Body of pancreas (tissue), 4 donors: ENCODE measurements around the gene BCKDK. TPM values are rescaled to one million over a fixed set of nuclear protein-coding genes. Genes with fewer than 3 reads are reported as not detected.

Experiments
- ATAC-seq: fragments of 150-250 bp; one replicate; pipeline ENCODE4 v1.9.1; 2016
- DNase-seq, 4 donors: peaks; one replicate each; pipeline ENCODE4 v3.0.0-alpha.2; 2019
- H3K27ac ChIP-seq, 4 donors: fragments of 200-600 bp; sonication (generic); 1 replicate in 3 of 4; 2 replicates in 1 of 4; pipeline versions ENCODE4 v1.5.1 to v1.6.1; 2016 to 2019; ENCODE audit warnings: mild to moderate bottlenecking in 1 of 4, mixed read lengths in 1 of 4, moderate library complexity in 1 of 4
- H3K27me3 ChIP-seq, 2 donors: fragments of 200-600 bp; sonication (generic); one replicate each; pipeline ENCODE4 v1.6.0; 2016; ENCODE audit warnings: mild to moderate bottlenecking in 1 of 2
- H3K36me3 ChIP-seq, 2 donors: fragments of 200-600 bp; sonication (generic); replicated peaks in 1 of 2; 2 replicates each; pipeline ENCODE4 v1.5.1; 2016; ENCODE audit warnings: low read depth in 2 of 2; ENCODE audit not compliant: insufficient read depth in 1 of 2
- H3K4me1 ChIP-seq: fragments of 200-600 bp; sonication (generic); one replicate; pipeline ENCODE4 v1.6.0; 2016
- H3K4me3 ChIP-seq, 2 donors: fragments of 200-600 bp; sonication (generic); 1 replicate in 1 of 2; 2 replicates in 1 of 2; pipeline ENCODE4 v1.5.1; 2016 to 2019
- H3K9me3 ChIP-seq, 3 donors: fragments of 200-600 bp; sonication (generic); 1 replicate in 2 of 3; 2 replicates in 1 of 3; pipeline ENCODE4 v1.5.1; 2016
- CTCF ChIP-seq, 7 experiments: fragments of 450-650 bp in 4 of 7; fragments of 200-600 bp in 3 of 7; sonication (generic) in 3 of 7; IDR thresholded peaks; one replicate each; pipeline ENCODE4 v1.5.1; 2016 to 2019; ENCODE audit warnings: antibody characterized with exemption in 7 of 7
- POLR2A ChIP-seq, 3 donors: fragments of 450-650 bp; IDR thresholded peaks; one replicate each; pipeline ENCODE4 v1.6.1; 2016; ENCODE audit warnings: antibody characterized with exemption in 3 of 3, mild to moderate bottlenecking in 2 of 3
- WGBS, 2 donors: methylation state at CpG; one replicate each; pipeline ENCODE4 v1.1.5; 2017; 5-methylcytosine and 5-hydroxymethylcytosine counted together
- intact Hi-C: fragments of 100-400 bp; cut with DNase I; formaldehyde crosslinking; loops from one replicate; pipeline ENCODE4 v1.15.1; 2023
- total RNA-seq, 2 donors: library from RNA; depleted of rRNA; stranded (reverse); fragments of >200 nt; gene quantifications; one replicate each; pipeline ENCODE4 v1.1.0, GENCODE V29; 2016

BCKDK gene
- total RNA-seq, 2 donors from 2014 or later: 33.9 to 61.7 TPM

GRCh38 chr16:31083981-31084380, 24.2 kb upstream of the BCKDK start:
- Histone ChIP-seq H3K27me3 (no peaks in the 10 kb centered on the region), H3K27ac (no peak overlapping the region), H3K4me1 (no peaks in the 10 kb centered on the region), H3K4me3 (no peak overlapping the region), H3K9me3 (no peaks in the 10 kb centered on the region), H3K36me3 (peaks cover 0 to 13% of the 10 kb centered on the region in 2 donors)
- ATAC-seq (no peak), DNase-seq (no peak)
- TF ChIP-seq CTCF (IDR thresholded peaks at IDR 0.05) (no peak), POLR2A (IDR thresholded peaks at IDR 0.05) (no peak)
- intact Hi-C loops: no loop called here
- WGBS, 2 donors: 81 to 90% methylated on average over 3 to 13 of the region's 13 CpGs

- intact Hi-C loops: no loop called here
- H3K9me3 ChIP-seq: no peaks in the 10 kb centered on the region
- no peak overlapping the region for H3K4me3 ChIP-seq
- H3K27ac ChIP-seq: no peak overlapping the region
- peak in 1 of 3 donors; percentile 11 for TF ChIP-seq POLR2A (IDR thresholded peaks at IDR 0.05)
- no peak for TF ChIP-seq CTCF (IDR thresholded peaks at IDR 0.05)
- H3K36me3 ChIP-seq: peaks cover 0 to 9% of the 10 kb centered on the region in 2 donors
- no peak for DNase-seq
- H3K27me3 ChIP-seq: no peaks in the 10 kb centered on the region
- WGBS, 2 donors: 89% methylated on average over 15 of the region's 16 CpGs; no CpG with 5 or more reads in 1 of the 2 donors
- ATAC-seq: no peak
- H3K4me1 ChIP-seq: no peaks in the 10 kb centered on the region
These were observed 23.4 kb upstream of the BCKDK start for GRCh38 chr16:31084584-31085302.

- Histone ChIP-seq H3K36me3 (peaks cover 0 to 3% of the 10 kb centered on the region in 2 donors), H3K27me3 (no peaks in the 10 kb centered on the region), H3K4me3 (no peak overlapping the region), H3K9me3 (no peaks in the 10 kb centered on the region), H3K4me1 (no peaks in the 10 kb centered on the region), H3K27ac (no peak overlapping the region)
- TF ChIP-seq CTCF (IDR thresholded peaks at IDR 0.05) (no peak), POLR2A (IDR thresholded peaks at IDR 0.05) (no peak)
- DNase-seq (no peak), ATAC-seq (no peak)
- WGBS, 2 donors: 78 to 81% methylated on average over 8 of the region's 8 CpGs
- intact Hi-C loops: no loop called here
These were observed 22.8 kb upstream of the BCKDK start for GRCh38 chr16:31085411-31085810.

GRCh38 chr16:31085873-31086628, 22.1 kb upstream of the BCKDK start:
- WGBS, 2 donors: 79 to 83% methylated on average over 4 to 18 of the region's 18 CpGs
- H3K27me3 ChIP-seq: no peaks in the 10 kb centered on the region
- DNase-seq: no peak
- H3K27ac ChIP-seq: no peak overlapping the region
- no peaks in the 10 kb centered on the region for H3K4me1 ChIP-seq
- H3K9me3 ChIP-seq: no peaks in the 10 kb centered on the region
- no peak for ATAC-seq
- TF ChIP-seq CTCF (IDR thresholded peaks at IDR 0.05) (no peak), POLR2A (IDR thresholded peaks at IDR 0.05) (no peak)
- no peak overlapping the region for H3K4me3 ChIP-seq
- intact Hi-C loops: no loop called here
- H3K36me3 ChIP-seq: peaks cover 0 to 2% of the 10 kb centered on the region in 2 donors
